Epithelial cell of esophagus (primary cell): Measurements from ENCODE around the gene ZSCAN12.
"Not testable (repeated sequence)": the region's sequence is repeated elsewhere in the genome, so short reads cannot be mapped to it uniquely, and the experiment has no call there.

Experiments
- DNase-seq: peaks from one replicate; pipeline ENCODE4 v3.0.0; 2010; ENCODE audit warnings: low read depth
- H3K4me3 ChIP-seq: 2 replicates; pipeline ENCODE4 v1.5.1; 2011; ENCODE audit warnings: mild to moderate bottlenecking, low read length, control low read depth
- TF ChIP-seq, protein P1 (sequence below): IDR thresholded peaks from 2 replicates; pipeline ENCODE4 v1.5.1; 2011; ENCODE audit warnings: low read depth, mild to moderate bottlenecking, low read length, control low read depth, inconsistent platforms; ENCODE audit not compliant: insufficient read depth; ENCODE audit errors: missing control alignments

The ZSCAN12 gene

DNA sequence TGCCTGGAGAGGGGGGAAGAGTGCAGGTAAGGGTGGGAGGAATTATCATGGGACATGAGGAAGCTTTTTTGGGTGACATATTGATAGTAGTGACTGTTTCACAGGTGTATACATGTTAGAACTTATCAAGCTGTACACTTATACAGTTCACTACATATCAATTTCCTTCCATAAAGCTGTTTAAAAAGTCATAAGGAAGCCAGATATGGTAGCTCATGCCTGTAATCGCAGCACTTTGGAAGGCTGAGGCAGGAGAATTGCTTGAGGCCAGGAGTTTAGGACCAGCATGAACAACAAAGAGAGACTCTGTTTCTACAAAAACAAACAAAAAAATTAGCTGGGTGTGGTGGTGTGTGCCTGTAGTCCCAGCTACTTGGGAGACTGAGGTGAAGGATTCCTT is 21.7 kb downstream of the ZSCAN12 start:
- TF ChIP-seq, protein P1, sequence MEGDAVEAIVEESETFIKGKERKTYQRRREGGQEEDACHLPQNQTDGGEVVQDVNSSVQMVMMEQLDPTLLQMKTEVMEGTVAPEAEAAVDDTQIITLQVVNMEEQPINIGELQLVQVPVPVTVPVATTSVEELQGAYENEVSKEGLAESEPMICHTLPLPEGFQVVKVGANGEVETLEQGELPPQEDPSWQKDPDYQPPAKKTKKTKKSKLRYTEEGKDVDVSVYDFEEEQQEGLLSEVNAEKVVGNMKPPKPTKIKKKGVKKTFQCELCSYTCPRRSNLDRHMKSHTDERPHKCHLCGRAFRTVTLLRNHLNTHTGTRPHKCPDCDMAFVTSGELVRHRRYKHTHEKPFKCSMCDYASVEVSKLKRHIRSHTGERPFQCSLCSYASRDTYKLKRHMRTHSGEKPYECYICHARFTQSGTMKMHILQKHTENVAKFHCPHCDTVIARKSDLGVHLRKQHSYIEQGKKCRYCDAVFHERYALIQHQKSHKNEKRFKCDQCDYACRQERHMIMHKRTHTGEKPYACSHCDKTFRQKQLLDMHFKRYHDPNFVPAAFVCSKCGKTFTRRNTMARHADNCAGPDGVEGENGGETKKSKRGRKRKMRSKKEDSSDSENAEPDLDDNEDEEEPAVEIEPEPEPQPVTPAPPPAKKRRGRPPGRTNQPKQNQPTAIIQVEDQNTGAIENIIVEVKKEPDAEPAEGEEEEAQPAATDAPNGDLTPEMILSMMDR: no peak
- no peak for DNase-seq
- no peak overlapping the region for H3K4me3 ChIP-seq

- DNase-seq: no peak
- TF ChIP-seq, protein P1: no peak
- H3K4me3 ChIP-seq: no peak overlapping the region
These were observed 25.6 kb downstream of the ZSCAN12 start for GRCh38 chr6:28373925-28374324.

DNA sequence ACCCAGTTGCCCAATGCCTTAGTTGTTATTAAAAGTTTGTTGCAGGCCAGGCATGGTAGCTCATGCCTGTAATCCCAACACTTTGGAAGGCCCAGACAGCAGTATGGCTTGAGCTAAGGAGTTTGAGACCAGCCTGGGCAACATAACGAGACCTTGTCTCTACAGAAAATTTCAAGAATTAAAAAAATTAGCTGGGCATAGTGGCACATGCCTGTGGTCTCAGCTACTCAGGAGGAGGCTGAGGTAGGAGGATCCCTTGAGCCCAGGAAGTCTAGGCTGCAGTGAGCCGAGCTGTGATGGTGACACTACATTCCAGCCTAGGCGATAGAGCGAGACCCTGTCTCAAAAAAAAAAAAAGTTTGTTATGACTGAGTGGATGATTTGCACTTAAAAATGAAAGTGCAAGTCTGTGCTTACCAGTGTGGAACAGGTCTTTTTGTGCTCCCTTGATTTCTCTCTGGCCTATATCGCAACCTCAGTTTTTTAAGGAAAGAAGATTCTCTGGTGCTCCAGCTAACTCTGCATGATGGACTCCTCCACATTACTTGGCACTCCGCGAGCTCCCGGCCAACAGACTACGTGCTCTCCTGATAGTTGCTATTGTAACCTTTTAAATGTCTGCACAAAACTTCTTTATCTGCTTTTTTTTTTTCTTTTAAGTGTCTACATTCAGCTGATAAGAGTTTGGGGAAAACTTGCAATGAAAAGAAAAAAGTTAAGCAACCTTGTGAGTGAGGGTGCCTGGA is 27.7 kb downstream of the ZSCAN12 start:
- TF ChIP-seq, protein P1: no peak
- no peak for DNase-seq
- no peak overlapping the region for H3K4me3 ChIP-seq

- no peak for DNase-seq
- no peak overlapping the region for H3K4me3 ChIP-seq
- TF ChIP-seq, protein P1: no peak
These were observed 28.3 kb downstream of the ZSCAN12 start for GRCh38 chr6:28371280-28371679.

DNA sequence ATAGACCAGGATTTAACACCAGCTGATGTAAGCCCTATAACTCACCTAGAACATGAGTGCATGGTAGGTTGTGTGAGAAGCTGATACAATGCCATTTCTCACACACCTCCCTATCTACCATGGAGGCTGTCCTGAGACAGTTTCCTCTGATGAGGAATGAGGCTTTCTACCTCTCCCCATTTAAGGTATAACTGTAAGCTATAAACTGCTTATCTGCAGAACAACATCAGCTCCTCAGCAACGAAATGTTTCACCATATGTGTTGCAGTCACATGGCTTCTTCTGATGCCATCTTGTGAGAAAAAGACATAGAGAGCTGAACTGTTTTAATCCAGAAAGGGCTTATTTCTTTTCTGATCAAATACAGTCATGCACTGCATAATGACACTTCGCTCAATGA is 29.1 kb downstream of the ZSCAN12 start:
- H3K4me3 ChIP-seq: no peak overlapping the region
- TF ChIP-seq, protein P1: no peak
- DNase-seq: no peak

DNA sequence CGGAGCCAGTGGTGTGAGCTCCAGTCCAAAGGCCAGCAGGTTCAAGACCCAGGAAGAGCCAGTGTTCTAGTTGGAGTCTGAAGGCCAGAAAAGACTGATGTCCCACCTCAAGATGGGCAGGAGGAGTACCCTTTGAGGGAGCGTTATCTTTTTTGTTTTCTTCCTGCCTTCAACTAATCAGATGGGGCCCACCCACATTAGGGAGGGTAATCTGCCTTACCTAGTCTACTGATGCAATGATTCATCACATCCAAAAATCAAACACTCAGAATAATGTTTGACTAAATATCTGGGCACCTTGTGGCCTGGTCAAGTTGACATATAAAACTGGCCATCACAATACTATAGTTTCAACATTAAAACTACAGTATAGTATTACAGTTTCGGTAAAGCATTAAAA is 30.1 kb downstream of the ZSCAN12 start:
- DNase-seq: no peak
- H3K4me3 ChIP-seq: no peak overlapping the region
- TF ChIP-seq, protein P1: no peak

DNA sequence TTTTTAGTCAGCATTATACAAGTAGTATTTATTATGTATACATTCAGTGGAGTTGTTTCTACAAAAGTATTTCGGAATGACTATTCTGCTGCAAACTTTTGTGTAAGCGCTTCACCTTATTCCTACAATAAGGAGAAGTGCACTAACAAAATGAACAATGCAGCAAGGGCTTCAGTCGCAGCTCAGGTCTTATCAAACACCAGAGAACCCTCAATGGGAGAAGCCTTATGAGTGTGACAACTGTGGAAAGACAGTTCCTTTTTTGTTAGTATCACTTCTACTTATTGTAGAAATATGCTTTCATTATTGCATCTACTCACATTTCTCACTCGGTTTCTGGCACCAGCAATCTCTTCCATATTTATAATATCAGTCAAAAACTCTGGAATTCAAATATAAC is 31.0 kb downstream of the ZSCAN12 start:
- no peak overlapping the region for H3K4me3 ChIP-seq
- DNase-seq: no peak
- TF ChIP-seq, protein P1: no peak

GRCh38 chr6:28365590-28365989 is 34.0 kb downstream of the ZSCAN12 start:
- not testable (repeated sequence) for DNase-seq

More at GRCh38 chr6:28365590-28365989, 34.0 kb downstream of the ZSCAN12 start:
- not testable (repeated sequence) for H3K4me3 ChIP-seq
